Astrocyte of the spinal cord (primary cell): ENCODE results near the gene GMEB2.
A peak's percentile ranks its signal among the peaks of the same experiment; 100 is the strongest.

Experiments
- DNase-seq: peaks from one replicate; pipeline ENCODE4 v3.0.0; 2011; ENCODE audit warnings: low read depth, low spot score
- H3K4me3 ChIP-seq: 2 replicates; pipeline ENCODE4 v1.5.1; 2011; ENCODE audit warnings: low read depth, mild to moderate bottlenecking, low read length, moderate library complexity
- in situ Hi-C: cut with HindIII; loops from 2 replicates; pipeline ENCODE4 v1.10.0; 2017; ENCODE audit warnings: low sequenced_read_pairs
- TF ChIP-seq, protein P1 (sequence below): IDR thresholded peaks from 2 replicates; pipeline ENCODE4 v1.5.1; 2012; ENCODE audit warnings: low read depth, mild to moderate bottlenecking, low read length, inconsistent platforms

Gene GMEB2

DNA sequence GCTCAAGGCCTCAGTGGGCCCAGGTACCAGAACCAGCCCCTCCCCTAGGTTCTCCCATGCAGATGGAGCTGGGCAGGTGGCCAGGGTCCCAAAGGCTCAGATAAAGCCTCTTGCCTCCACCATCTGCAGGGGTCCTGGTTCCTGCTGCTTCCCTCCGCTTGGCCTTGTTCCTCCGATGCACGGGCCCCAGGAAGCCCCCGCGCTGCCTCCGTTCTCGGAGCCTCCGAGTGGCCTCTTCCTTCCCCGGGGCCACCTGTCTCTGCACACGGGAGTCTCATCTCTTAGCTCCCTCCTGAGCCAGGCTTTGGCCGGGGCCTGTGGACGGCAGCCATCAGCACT, 87.8 kb downstream of the GMEB2 start:
- in situ Hi-C loops = no loop called here
- DNase-seq = no peak
- TF ChIP-seq, protein P1, sequence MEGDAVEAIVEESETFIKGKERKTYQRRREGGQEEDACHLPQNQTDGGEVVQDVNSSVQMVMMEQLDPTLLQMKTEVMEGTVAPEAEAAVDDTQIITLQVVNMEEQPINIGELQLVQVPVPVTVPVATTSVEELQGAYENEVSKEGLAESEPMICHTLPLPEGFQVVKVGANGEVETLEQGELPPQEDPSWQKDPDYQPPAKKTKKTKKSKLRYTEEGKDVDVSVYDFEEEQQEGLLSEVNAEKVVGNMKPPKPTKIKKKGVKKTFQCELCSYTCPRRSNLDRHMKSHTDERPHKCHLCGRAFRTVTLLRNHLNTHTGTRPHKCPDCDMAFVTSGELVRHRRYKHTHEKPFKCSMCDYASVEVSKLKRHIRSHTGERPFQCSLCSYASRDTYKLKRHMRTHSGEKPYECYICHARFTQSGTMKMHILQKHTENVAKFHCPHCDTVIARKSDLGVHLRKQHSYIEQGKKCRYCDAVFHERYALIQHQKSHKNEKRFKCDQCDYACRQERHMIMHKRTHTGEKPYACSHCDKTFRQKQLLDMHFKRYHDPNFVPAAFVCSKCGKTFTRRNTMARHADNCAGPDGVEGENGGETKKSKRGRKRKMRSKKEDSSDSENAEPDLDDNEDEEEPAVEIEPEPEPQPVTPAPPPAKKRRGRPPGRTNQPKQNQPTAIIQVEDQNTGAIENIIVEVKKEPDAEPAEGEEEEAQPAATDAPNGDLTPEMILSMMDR = no peak
- H3K4me3 ChIP-seq = no peak overlapping the region

GRCh38 chr20:63538204-63539091, 88.5 kb downstream of the GMEB2 start:
- H3K4me3 ChIP-seq = peak overlapping the region; percentile 21
- in situ Hi-C loops = no loop called here
- TF ChIP-seq, protein P1 = no peak
- no peak for DNase-seq
